Esophagus squamous epithelium (tissue), 5 donors: ENCODE data around the gene NAA16. TPM values are rescaled to one million over a fixed set of nuclear protein-coding genes. Genes with fewer than 3 reads are reported as not detected.
A peak's percentile ranks its signal among the peaks of the same experiment; 100 is the strongest.

ENCODE experiments used
- DNase-seq: peaks from one replicate; lab custom pipeline; 2025; lab: John Stamatoyannopoulos, UW
- H3K27ac ChIP-seq, 4 donors: fragments of 200-600 bp; sonication (generic); one replicate each; pipeline ENCODE4 v1.5.1; 2016 to 2019; ENCODE audit warnings: mild to moderate bottlenecking in 1 of 4
- H3K27me3 ChIP-seq, 4 donors: fragments of 200-600 bp; sonication (generic); 1 replicate in 3 of 4; 2 replicates in 1 of 4; pipeline versions ENCODE4 v1.5.1 to v1.6.0; 2017 to 2021; ENCODE audit warnings: antibody characterized with exemption in 1 of 4
- H3K36me3 ChIP-seq, 3 donors: fragments of 200-600 bp; sonication (generic); one replicate each; pipeline ENCODE4 v1.5.1; 2016 to 2019
- H3K4me1 ChIP-seq, 3 donors: fragments of 200-600 bp; sonication (generic); one replicate each; pipeline ENCODE4 v1.5.1; 2017 to 2019
- H3K4me3 ChIP-seq, 4 donors: fragments of 200-600 bp; sonication (generic); 1 replicate in 3 of 4; 2 replicates in 1 of 4; pipeline ENCODE4 v1.5.1; 2016 to 2019; ENCODE audit warnings: mild to moderate bottlenecking in 2 of 4, moderate library complexity in 1 of 4
- H3K9me3 ChIP-seq, 3 donors: fragments of 200-600 bp; sonication (generic); one replicate each; pipeline ENCODE4 v1.5.1; 2016 to 2019
- POLR2A ChIP-seq, 4 donors: fragments of 450-650 bp; IDR thresholded peaks; one replicate each; pipeline ENCODE4 v1.6.1; 2017; ENCODE audit warnings: antibody characterized with exemption in 4 of 4, mild to moderate bottlenecking in 4 of 4, moderate library complexity in 3 of 4
- WGBS, 2 donors: methylation state at CpG; one replicate each; pipeline ENCODE4 v1.1.5; 2018; 5-methylcytosine and 5-hydroxymethylcytosine counted together
- intact Hi-C: fragments of 100-400 bp; cut with DNase I; formaldehyde crosslinking; loops from one replicate; pipeline ENCODE4 v1.15.0; 2022
- total RNA-seq, 4 donors: library from RNA; depleted of rRNA; stranded (reverse); fragments of >200 nt; gene quantifications; one replicate each; pipeline ENCODE4 v1.1.0, GENCODE V29; 2016
- TF ChIP-seq, protein P1 (sequence below), 6 experiments: fragments of 450-650 bp in 4 of 6; fragments of 200-600 bp in 2 of 6; sonication (generic) in 2 of 6; IDR thresholded peaks; one replicate each; pipeline ENCODE4 v1.5.1; 2016 to 2019; ENCODE audit warnings: antibody characterized with exemption in 6 of 6, mild to moderate bottlenecking in 4 of 6, moderate library complexity in 4 of 6
- donor health status: DM: yes; HTN: yes; CAD: no.

The NAA16 gene
- total RNA-seq, 4 donors from 2014 or later = 8.1 to 21.4 (median 12.1) TPM

- no peaks in the 10 kb centered on the region for H3K9me3 ChIP-seq
- DNase-seq = no peak
- H3K27ac ChIP-seq = no peak overlapping the region
- TF ChIP-seq, protein P1, sequence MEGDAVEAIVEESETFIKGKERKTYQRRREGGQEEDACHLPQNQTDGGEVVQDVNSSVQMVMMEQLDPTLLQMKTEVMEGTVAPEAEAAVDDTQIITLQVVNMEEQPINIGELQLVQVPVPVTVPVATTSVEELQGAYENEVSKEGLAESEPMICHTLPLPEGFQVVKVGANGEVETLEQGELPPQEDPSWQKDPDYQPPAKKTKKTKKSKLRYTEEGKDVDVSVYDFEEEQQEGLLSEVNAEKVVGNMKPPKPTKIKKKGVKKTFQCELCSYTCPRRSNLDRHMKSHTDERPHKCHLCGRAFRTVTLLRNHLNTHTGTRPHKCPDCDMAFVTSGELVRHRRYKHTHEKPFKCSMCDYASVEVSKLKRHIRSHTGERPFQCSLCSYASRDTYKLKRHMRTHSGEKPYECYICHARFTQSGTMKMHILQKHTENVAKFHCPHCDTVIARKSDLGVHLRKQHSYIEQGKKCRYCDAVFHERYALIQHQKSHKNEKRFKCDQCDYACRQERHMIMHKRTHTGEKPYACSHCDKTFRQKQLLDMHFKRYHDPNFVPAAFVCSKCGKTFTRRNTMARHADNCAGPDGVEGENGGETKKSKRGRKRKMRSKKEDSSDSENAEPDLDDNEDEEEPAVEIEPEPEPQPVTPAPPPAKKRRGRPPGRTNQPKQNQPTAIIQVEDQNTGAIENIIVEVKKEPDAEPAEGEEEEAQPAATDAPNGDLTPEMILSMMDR (IDR thresholded peaks at IDR 0.05) = no peak
- no peak for TF ChIP-seq POLR2A (IDR thresholded peaks at IDR 0.05)
- no peaks in the 10 kb centered on the region for H3K4me1 ChIP-seq
- WGBS, 2 donors = 35 to 51% methylated on average over 2 to 3 of the region's 3 CpGs
- no peaks in the 10 kb centered on the region for H3K27me3 ChIP-seq
- H3K36me3 ChIP-seq = no peaks in the 10 kb centered on the region
- intact Hi-C loops = no loop called here
- no peak overlapping the region for H3K4me3 ChIP-seq
These were observed 72.3 kb downstream of the NAA16 start for GRCh38 chr13:41383386-41383785.

DNA sequence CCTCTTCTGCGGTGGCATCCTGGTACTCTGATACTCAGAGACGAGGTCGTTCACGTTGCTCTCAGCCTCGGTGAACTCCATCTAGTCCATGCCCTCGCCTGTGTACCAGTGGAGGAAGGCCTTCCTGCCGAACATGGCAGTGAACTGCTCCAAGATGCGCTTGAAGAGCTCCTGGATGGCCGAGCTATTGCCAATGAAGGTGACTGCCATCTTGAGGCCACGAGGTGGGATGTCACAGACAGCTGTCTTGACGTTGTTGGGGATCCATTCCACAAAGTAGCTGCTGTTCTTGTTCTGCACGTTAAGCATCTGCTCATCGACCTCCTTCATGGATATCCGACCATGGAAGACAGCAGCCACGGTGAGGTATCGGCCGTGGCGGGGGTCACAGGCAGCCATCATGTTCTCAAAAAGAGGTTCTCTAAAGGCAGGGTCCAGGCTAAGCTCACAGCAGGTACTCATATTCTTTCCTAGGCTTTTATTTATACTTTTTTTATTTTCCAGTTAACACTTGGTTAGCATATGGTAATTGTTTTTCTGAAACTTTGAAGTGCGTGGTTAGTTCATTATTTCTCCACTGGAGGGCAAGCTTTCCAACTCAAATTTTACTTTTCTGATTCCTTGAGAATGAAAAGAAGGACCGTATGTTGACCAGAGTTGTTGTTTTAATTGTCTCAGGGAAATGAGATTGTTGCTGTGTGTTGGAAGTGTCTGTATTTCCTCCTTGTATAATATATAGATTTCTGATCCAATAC, 73.9 kb downstream of the NAA16 start:
- no peaks in the 10 kb centered on the region for H3K9me3 ChIP-seq
- H3K4me3 ChIP-seq = no peak overlapping the region
- TF ChIP-seq POLR2A (IDR thresholded peaks at IDR 0.05) = no peak
- TF ChIP-seq, protein P1 (IDR thresholded peaks at IDR 0.05) = peak in 3 of 6 experiments; percentile 27 to 51 (median 35)
- intact Hi-C loops = no loop called here
- 82 to 85% methylated on average over 9 to 18 of the region's 20 CpGs for WGBS, 2 donors
- H3K36me3 ChIP-seq = no peaks in the 10 kb centered on the region
- peaks cover 0 to 7% (median 0%) of the 10 kb centered on the region in 3 donors for H3K4me1 ChIP-seq
- no peaks in the 10 kb centered on the region for H3K27me3 ChIP-seq
- DNase-seq = no peak
- no peak overlapping the region for H3K27ac ChIP-seq

DNA sequence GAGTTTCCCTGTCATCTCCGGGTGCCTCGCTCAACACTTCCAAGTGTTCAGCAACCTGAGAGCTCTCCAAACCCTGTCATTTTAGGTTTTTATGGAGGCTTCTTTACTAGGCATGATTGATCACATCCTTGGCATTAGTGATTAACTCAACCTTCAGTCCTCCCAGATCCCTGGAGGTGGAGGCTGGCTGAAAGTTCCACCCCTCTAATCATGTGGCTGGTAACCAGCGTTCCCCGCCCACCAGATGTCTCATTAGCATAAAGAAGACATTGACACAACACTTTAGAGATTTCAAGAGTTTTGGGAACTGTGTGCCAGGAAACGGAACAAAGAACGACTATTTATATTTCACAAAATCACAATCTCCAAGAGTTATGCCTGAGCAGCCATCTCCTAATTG, 75.1 kb downstream of the NAA16 start:
- no peak for DNase-seq
- 78 to 85% methylated on average over 4 to 6 of the region's 6 CpGs for WGBS, 2 donors
- H3K4me1 ChIP-seq = peaks cover 0 to 7% (median 0%) of the 10 kb centered on the region in 3 donors
- no peak for TF ChIP-seq POLR2A (IDR thresholded peaks at IDR 0.05)
- TF ChIP-seq, protein P1 (IDR thresholded peaks at IDR 0.05) = no peak
- H3K27ac ChIP-seq = no peak overlapping the region
- intact Hi-C loops = no loop called here
- no peaks in the 10 kb centered on the region for H3K27me3 ChIP-seq
- no peaks in the 10 kb centered on the region for H3K36me3 ChIP-seq
- H3K9me3 ChIP-seq = no peaks in the 10 kb centered on the region
- H3K4me3 ChIP-seq = no peak overlapping the region

- H3K9me3 ChIP-seq = no peaks in the 10 kb centered on the region
- peaks cover 0 to 7% (median 0%) of the 10 kb centered on the region in 3 donors for H3K4me1 ChIP-seq
- 81 to 84% methylated on average over 3 of the region's 3 CpGs for WGBS, 2 donors
- TF ChIP-seq, protein P1 (IDR thresholded peaks at IDR 0.05) = no peak
- TF ChIP-seq POLR2A (IDR thresholded peaks at IDR 0.05) = no peak
- no peak for DNase-seq
- intact Hi-C loops = no loop called here
- no peak overlapping the region for H3K4me3 ChIP-seq
- no peak overlapping the region for H3K27ac ChIP-seq
- H3K36me3 ChIP-seq = no peaks in the 10 kb centered on the region
- H3K27me3 ChIP-seq = no peaks in the 10 kb centered on the region
These were observed 76.5 kb downstream of the NAA16 start for GRCh38 chr13:41387576-41387975.

GRCh38 chr13:41388143-41388881, 77.2 kb downstream of the NAA16 start:
- WGBS, 2 donors = 74 to 76% methylated on average over 6 of the region's 6 CpGs
- Histone ChIP-seq H3K4me1 (peaks cover 0 to 7% (median 0%) of the 10 kb centered on the region in 3 donors), H3K27ac (no peak overlapping the region), H3K4me3 (no peak overlapping the region), H3K9me3 (no peaks in the 10 kb centered on the region), H3K36me3 (no peaks in the 10 kb centered on the region), H3K27me3 (no peaks in the 10 kb centered on the region)
- intact Hi-C loops = no loop called here
- no peak for DNase-seq
- TF ChIP-seq, protein P1 (IDR thresholded peaks at IDR 0.05) = no peak
- no peak for TF ChIP-seq POLR2A (IDR thresholded peaks at IDR 0.05)
